Medulla oblongata (tissue), 1 donor: ENCODE data around the gene TMEM217.

Source experiments
- DNase-seq: peaks from one replicate; pipeline ENCODE4 v3.0.0-alpha.2; 2015; ENCODE audit errors: extremely low spot score

TMEM217 gene

GRCh38 chr6:37280162-37280887 is 22.4 kb upstream of the TMEM217 start:
- no peak for DNase-seq

GRCh38 chr6:37279366-37280134 is 21.6 kb upstream of the TMEM217 start:
- DNase-seq = peak; percentile 32

DNA sequence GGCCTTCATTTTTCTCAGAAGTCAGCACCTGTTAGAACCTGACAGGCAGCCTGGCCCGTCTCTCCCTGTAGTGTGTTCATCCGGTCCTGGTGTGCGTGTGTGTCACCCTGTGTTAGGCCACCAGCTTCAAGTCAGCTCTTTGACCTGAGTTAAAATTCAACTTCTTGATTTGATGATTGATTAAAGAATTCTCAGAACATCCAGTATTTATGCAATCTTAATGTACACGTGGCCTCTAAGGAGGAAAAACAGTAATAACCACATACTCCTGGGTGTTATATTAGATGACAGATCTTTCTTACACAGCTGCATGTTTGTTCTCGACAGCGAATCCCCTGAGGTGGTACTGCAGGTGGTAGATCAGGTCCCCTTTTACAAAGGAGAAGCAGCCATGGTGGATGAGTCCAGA is 19.1 kb upstream of the TMEM217 start:
- DNase-seq = no peak

- DNase-seq = no peak
Observed at GRCh38 chr6:37275350-37275749, 17.4 kb upstream of the TMEM217 start.

- no peak for DNase-seq
Observed at GRCh38 chr6:37273690-37274089, 15.7 kb upstream of the TMEM217 start.

DNA sequence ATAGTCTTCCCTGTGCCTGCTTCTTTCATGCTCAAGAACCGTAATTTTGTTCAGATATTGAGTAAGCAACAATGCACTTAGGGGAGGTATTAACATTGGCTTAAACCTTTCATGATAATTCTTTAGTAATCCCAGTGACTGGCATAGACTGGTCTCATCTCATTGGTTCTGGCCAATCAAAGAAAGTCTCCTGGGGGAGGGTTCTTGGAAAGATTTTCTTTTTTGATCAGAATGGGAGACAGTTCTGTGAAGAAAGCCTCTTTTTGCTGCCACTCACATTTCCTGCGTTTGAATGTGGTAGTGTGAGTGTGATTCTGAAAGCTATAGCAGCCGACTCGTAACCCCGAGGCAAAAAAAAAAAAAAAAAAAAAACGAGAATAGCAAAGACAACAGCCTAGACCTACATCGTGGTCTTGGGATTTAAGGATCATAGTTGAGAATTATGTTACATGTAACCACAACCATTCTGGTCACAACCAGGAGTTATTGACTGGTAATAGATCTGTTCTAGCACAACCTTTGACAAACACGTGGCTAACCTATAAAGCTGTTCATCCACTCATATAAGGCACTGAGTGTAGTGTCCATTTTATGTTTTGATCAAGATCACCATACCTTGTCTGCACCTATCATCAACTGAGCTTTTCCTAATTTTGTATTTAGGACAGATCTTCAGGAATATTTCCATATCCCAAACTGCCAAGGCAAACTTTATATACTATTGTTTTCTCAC is 15.1 kb upstream of the TMEM217 start:
- DNase-seq = no peak

GRCh38 chr6:37269105-37269504 is 11.2 kb upstream of the TMEM217 start:
- no peak for DNase-seq

- DNase-seq = no peak
Observed at GRCh38 chr6:37265860-37266259, 7.9 kb upstream of the TMEM217 start.

GRCh38 chr6:37265001-37265400 is 7.1 kb upstream of the TMEM217 start:
- DNase-seq = no peak

DNA sequence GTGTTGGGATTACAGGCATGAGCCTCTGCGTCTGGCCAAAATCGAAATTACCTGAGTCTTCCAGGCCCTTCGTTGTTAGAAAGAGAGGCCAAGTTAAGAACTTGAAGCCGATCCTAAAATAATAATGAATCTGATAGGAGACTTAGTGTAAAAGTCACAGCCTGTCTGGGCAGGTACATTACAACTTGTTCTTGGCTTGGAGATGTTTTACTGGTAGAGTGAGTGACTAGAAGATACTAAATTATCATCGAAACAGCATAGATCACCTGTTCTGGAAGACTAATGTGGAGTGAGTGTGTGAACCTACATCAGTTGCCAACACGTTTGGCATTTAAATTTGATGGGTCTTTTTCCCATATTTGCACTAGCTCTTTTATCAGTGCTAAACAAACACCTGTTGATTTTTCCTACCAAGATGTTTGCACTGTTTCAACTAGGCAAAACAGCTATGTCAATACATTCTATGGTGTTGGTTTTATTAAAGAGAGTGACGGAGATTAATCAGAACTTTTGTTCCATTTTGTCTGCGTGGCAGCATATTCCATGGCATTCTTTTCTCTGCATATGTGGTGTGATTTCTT is 4.6 kb upstream of the TMEM217 start:
- no peak for DNase-seq

- no peak for DNase-seq
Observed at GRCh38 chr6:37261198-37261597, 3.3 kb upstream of the TMEM217 start.

- no peak for DNase-seq
Observed at GRCh38 chr6:37260444-37260843, 2.5 kb upstream of the TMEM217 start.

- no peak for DNase-seq
Observed at GRCh38 chr6:37260040-37260439, 2.1 kb upstream of the TMEM217 start.

GRCh38 chr6:37259191-37259590 is 1.2 kb upstream of the TMEM217 start:
- DNase-seq = no peak

GRCh38 chr6:37258405-37259105 is 611 bp upstream of the TMEM217 start:
- DNase-seq = no peak

DNA sequence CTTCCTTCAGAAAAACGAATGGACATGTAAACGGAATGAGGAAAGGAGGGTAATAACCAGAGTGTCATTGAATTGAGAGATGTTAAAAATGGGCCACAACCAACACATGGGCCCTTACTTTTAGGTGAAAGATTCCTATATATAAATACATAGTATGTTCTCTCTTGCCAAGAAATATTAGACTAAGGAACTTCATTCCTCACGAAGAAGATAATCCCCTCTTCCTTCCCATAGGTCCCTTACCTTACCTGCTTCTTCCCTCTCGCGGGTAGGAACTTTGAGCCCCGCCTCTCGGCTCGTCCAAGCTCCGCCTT is 667 bp downstream of the TMEM217 start:
- no peak for DNase-seq

DNA sequence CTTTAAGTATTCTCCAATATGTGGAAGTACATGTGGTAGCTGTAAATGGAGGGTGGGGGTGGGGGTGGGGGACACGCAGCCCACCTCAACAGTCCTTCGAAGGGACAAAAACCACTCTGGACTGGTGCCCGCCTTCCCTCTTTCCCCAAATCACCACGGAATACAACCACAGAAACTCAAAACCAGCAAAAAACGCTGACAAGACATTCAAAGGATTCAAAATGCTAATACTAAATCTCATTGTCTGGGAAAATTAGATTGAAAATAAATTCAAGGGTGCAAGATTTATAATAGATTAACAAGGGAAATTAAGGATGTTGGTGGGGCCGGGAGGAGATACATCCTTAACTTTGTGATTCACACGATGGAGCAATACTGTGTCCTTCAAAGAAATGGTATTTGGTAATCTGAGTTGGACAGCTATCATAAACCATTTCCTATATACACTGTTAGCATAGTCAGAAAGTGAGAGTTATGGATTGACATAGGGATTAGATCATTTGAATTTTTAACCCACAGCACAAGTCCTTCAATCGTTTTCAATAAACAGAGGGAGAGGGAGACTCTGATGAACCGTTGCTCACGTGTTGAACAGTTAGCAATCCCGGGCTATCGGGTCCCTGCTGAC is 1.1 kb downstream of the TMEM217 start:
- DNase-seq = no peak

- no peak for DNase-seq
Observed at GRCh38 chr6:37254881-37255280, 3.1 kb downstream of the TMEM217 start.

DNA sequence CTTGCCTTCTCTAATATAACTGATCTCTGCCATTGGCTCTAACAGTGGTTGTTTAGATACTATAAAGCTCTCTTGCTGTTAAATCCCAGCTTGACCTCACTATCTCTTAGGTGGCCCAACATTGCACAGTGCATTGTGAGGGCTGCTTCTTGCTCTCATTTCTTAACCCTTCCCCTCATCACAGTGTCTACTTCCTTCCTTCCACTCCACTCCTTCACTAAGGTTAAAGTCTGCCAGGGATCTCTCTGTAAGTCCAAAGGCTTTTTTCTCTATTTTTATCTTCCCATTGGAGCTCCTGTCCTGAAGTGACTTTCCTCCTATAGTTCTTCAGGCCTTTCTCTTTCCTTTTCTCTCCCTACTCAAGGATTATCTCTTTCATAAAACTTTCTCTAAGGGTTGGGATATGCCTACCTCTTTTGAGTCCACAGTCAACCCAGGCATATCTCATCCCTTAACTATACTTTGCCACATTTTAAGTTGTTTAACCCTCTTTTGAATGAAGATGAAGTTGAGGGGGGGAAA is 4.4 kb downstream of the TMEM217 start:
- DNase-seq = no peak

DNA sequence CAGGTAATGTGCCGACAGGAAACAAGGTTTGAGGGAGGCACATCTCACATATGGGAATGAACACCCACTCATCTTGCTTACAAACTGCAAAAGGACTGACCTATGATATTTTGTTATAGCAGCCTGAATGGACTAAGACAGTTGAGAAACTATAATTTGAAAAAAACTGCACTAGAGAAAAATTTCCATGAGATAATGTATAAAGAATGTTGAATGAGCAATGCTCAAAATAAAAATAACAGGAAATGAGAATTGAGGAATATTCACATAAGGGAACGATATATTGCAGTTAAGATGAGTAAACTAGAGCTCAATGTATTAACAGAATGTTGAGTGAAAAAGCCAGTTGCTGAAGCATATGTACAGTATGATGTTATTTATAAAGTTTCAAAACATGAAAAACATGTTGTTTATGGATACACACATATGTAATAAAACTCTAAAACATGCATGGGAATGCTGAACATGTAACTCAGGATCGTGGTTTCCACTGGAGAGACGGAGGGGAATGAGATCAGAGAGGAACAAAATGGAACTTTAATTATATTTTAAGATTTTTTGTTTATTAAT is 6.6 kb downstream of the TMEM217 start:
- DNase-seq = no peak
